Measurements from ENCODE around the gene ZSCAN20.

- TF ChIP-seq CTCF (conservative IDR thresholded peaks at IDR 0.05; ENCODE audit: low read length) (no peak), EZH2phosphoT487 (IDR thresholded peaks at IDR 0.05; ENCODE audit: borderline replicate concordance) (no peak)
These were observed 30.3 kb upstream of the ZSCAN20 start for GRCh38 chr1:33442141-33442540.

Measured in Loucy (cell line).